Measurements from ENCODE around the gene CERS5.

The CERS5 gene

GRCh38 chr12:50129290-50129689 lies 37.9 kb downstream of the CERS5 start:
- DNase-seq = no peak
- TF ChIP-seq POLR2A (IDR thresholded peaks at IDR 0.05; ENCODE audit: low read length) (no peak), GATA1 (IDR thresholded peaks at IDR 0.05; ENCODE audit: low read depth, low read length) (no peak)

DNA sequence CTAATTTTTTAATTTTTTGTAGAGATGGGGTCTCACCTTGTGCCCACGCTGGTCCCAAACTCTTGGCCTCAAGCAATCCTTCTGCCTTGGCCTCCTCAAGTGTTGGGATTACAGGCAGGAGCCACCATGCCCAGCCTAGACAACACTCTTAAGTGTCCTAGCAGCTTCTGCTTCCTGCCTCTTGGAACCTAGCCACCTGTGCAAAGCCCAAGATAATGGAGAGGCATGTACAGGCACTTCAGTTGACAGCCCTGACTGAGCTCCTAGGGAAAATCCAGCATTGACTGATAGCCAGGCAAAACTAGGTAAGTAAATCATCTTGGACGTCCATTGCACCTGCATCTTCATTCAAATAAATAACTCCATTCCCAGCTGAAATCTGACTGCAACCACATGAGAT lies 39.6 kb downstream of the CERS5 start:
- no peak for DNase-seq
- no peak for TF ChIP-seq GATA1 (IDR thresholded peaks at IDR 0.05; ENCODE audit: low read depth, low read length)
- no peak for TF ChIP-seq POLR2A (IDR thresholded peaks at IDR 0.05; ENCODE audit: low read length)

DNA sequence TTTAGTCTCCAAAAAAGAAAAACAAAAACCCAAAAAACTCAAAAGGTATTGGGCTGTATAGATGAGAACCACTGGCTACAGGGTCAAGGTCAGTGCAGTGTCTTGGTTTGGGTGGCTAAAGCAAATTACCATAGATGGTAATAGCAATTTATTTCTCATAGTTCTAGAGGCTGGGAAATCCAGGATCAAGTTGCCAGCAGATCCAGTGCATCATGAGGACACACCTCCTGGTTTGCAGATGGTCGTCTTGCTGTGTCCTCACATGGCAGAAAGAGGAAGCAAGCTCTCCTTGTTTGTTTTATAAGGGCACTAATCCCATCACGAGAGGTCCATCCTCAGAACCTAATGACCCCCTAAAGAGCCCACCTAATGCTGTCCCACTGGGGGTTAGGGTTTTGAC lies 44.0 kb downstream of the CERS5 start:
- no peak for TF ChIP-seq GATA1 (IDR thresholded peaks at IDR 0.05; ENCODE audit: low read depth, low read length)
- no peak for TF ChIP-seq POLR2A (IDR thresholded peaks at IDR 0.05; ENCODE audit: low read length)
- DNase-seq = no peak

GRCh38 chr12:50121641-50122040 lies 45.5 kb downstream of the CERS5 start:
- no peak for DNase-seq
- TF ChIP-seq GATA1 (IDR thresholded peaks at IDR 0.05; ENCODE audit: low read depth, low read length) (no peak), POLR2A (IDR thresholded peaks at IDR 0.05; ENCODE audit: low read length) (no peak)

GRCh38 chr12:50120953-50121352 lies 46.2 kb downstream of the CERS5 start:
- TF ChIP-seq GATA1 (IDR thresholded peaks at IDR 0.05; ENCODE audit: low read depth, low read length) (no peak), POLR2A (IDR thresholded peaks at IDR 0.05; ENCODE audit: low read length) (no peak)

DNA sequence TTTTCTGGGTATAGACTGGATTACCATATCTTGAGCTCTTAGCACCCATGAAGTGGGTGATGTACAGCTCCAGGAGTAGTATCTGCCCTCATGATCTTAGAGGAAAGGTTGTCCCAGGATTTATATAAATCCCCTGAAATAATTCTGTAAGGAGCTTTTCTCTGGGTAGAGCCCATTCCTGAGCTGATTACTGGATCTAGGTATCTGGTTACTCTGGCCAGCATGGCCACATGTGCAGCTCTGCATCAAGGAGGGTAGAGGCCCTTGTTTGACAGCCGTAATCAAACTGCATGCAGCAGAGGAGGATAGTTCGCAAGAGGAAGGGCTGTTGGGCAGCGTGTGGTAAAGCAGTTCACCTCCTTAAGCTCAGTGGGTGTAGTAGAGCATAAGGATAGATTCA lies 46.6 kb downstream of the CERS5 start:
- TF ChIP-seq GATA1 (IDR thresholded peaks at IDR 0.05; ENCODE audit: low read depth, low read length) (no peak), POLR2A (IDR thresholded peaks at IDR 0.05; ENCODE audit: low read length) (no peak)
- no peak for DNase-seq

More at GRCh38 chr12:50120953-50121352, 46.2 kb downstream of the CERS5 start:
- DNase-seq = no peak

DNA sequence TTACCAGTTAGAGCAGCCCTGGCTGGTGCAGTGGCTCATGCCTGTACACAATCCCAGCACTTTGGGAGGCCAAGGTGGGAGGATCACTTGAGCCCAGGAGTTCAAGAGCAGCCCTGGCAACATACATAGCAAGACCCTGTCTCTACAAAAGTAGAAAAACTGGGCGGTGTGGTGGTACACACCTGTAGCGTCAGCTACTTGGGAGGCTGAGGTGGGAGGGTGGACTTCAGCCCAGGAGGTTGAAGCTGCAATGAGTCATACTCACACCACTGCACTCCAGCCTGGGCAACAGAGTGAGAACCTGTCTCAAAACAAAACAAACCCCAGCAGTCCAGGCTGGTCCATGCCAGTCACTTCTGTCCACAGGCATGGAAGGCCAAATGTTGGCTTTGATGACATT lies 47.8 kb downstream of the CERS5 start:
- DNase-seq = no peak
- no peak for TF ChIP-seq GATA1 (IDR thresholded peaks at IDR 0.05; ENCODE audit: low read depth, low read length)
- no peak for TF ChIP-seq POLR2A (IDR thresholded peaks at IDR 0.05; ENCODE audit: low read length)

DNA sequence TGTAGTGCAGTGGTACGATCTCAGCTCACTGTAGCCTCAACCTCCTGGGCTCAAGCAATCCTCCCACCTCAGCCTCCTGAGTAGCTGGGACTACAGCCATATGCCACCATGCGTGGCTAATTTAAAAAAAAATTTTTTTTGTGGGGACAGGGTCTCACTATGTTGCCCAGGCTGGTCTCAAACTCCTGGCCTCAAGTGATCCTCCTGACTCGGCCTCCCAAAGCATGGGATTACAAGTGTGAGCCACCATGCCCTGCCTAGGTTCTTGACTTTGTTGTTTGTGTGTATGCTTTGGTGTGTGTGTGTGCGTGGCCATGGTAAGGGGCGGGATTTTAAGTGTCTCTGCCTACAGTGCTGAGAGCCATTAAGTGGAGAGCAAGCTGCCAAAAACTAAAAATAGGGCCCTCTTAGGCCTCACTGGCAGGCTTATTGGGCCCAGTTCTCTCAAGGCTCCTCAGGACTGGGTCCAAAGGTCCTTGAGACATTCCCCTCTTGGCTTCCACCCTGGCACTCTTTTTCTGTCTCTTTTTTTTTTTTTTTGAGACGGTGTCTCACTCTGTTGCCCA lies 50.0 kb downstream of the CERS5 start:
- no peak for DNase-seq

DNA sequence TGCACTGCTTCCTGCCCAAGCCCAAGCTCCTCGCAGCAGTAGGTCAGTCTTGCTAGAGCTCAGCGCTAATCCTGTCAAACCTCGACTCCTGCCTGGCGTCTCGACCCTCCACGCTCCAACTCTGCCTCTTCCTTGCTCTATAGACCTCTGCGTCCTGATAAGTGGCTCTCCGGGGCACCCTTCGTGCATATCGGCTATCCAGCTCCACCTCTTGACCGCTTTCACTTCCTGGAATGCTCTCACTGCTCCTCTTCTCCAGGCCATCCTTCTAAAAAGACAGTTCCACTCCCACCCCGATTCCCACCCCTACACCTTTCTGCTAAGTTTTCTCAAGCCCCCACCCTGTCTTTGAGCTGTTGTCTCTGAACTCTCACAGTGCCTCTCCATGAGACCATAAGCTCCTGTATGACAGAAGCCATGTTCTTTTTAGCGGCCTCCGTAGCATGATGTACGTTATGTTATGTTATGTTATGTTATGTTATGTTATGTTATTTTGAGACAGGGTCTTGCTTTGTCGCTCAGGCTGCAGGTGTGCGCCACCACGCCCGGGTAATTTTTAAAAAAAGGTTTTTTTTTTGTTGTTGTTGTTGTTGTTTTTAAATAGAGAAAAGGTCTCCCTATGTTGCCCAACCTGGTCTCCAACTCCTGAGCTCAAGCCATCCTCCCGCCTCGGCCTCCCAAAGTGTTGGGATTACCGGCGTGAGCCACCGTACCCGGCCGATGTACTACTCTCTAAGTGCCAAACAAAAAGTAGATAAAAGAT lies 54.5 kb downstream of the CERS5 start:
- peak; percentile 80 to 81 for DNase-seq
- TF ChIP-seq GATA1 (IDR thresholded peaks at IDR 0.05; ENCODE audit: low read depth, low read length) (no peak), POLR2A (IDR thresholded peaks at IDR 0.05; ENCODE audit: low read length) (peak; percentile 65)

More for the DNA sequence above, 50.0 kb downstream of the CERS5 start:
- TF ChIP-seq GATA1 (IDR thresholded peaks at IDR 0.05; ENCODE audit: low read depth, low read length) (no peak), POLR2A (IDR thresholded peaks at IDR 0.05; ENCODE audit: low read length) (no peak)

DNA sequence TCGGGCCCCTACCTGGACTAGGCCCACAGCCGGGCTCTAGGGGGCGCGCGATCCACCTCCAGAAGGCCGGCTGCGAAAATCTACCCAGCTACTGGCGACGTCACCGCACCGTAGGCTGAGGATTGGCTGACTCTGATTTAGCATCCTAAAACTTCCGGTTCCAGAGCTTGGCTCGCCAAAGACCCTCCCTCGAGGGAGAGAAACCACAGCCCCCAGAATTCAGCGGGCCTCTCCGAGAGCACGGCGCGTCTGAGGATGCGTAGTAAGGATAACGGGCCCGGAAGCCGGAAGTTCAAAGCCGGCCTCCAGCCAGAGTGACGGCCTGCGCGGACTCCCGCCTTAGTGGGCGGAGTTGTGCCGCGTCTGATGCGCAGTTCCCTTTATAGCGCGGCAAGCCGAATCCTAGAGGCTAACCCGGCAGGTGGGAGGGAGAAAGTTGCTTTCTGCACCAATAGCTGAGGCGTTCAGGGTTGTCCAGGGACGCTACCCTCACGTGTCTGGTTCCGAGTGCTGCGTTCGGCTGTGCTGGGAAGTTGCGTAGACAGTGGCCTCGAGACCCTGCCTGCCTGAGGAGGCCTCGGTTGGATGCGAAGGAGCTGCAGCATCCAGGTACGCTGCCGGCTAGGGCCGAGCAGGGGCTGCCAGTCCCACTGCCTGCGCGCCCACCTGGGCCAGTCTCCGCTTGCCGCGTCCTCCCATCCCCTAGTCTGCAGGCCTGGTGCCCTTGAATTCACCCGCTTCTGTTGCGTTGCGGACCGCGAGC lies 55.3 kb downstream of the CERS5 start, which contains the start of gene COX14:
TSS of gene COX14 (plus strand) at position 544 of the 763 bp plus-strand sequence. CDS start 7,808 bp downstream, outside the sequence.
- peak; percentile 99 for DNase-seq
- TF ChIP-seq GATA1 (IDR thresholded peaks at IDR 0.05; ENCODE audit: low read depth, low read length) (no peak), POLR2A (IDR thresholded peaks at IDR 0.05; ENCODE audit: low read length) (peak; percentile 91)

DNA sequence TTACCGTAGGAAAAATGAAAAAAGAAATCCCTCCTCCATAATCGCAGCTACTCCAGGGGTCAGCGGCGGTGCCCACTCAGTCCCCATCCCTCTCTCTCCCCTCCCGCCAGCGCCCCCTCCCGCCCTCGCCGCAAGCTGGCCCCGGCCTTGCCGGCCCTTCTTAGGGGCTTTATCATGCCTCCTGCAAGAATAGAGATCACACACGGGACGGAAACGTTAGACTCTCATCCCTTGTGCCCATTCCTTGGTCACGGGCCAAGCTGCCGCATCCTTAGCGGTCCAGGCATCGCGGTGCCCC lies 55.8 kb downstream of the CERS5 start:
- TF ChIP-seq GATA1 (IDR thresholded peaks at IDR 0.05; ENCODE audit: low read depth, low read length) (no peak), POLR2A (IDR thresholded peaks at IDR 0.05; ENCODE audit: low read length) (no peak)
- DNase-seq = no peak

DNA sequence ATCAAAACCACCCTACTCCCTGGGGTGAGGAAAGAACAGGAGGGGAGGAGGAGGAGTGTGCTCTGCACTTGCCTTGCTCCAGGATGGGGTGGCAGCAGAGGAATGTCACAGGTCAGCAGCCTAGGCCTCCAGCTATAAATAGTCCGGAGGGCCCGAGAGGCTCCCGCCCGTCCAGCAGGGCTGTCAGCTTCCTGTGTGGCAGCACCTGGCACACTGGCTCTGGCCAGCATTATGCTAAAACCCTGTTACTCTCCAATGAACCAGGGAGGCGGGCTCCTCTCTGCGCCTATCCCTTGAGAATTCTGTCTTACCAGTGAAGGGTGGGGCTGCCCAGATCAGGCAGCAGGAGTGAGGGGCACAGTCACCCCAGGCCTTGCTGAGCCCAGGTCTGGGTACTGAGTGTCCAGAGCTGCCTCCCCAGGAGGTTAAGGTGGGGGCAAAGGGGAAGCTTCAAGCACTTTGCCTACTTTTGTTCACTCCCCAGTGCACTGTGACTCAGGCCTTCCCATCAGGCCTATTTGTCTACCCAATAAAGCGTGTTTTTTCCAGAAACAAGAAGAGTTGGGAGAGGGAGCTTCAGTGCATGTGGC lies 56.3 kb downstream of the CERS5 start:
- no peak for TF ChIP-seq GATA1 (IDR thresholded peaks at IDR 0.05; ENCODE audit: low read depth, low read length)
- no peak for TF ChIP-seq POLR2A (IDR thresholded peaks at IDR 0.05; ENCODE audit: low read length)

DNA sequence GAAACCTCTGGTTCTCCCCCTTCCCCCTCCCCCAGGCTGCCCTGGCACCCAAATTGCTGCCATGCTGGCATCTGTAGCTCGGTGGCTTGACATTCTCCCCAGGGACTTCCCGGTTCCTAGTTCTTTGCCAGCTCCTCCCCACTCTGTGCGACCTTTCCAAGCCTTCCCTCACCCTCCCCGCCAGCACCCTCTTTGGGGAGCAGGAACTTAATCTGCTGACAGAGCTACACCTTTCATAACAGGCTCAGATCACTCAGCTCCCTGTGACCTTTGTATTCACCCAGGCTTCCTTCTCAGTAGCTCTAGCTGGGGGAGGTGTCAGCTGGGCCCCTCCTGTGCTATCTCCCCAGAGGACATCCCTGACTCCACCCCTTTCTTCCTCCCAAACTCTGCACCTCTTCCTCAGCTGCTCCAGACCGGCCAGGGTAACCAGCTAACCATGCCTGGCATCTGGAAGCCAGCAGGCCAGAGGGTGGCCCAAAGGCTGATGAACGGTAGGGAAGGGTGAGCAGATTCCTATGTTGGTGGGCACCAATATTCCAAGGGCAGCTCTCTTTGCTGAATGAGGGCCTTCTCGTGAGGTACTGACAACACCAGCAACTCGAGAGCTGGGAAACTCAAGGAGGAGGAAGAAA lies 56.9 kb downstream of the CERS5 start:
- TF ChIP-seq GATA1 (IDR thresholded peaks at IDR 0.05; ENCODE audit: low read depth, low read length) (no peak), POLR2A (IDR thresholded peaks at IDR 0.05; ENCODE audit: low read length) (no peak)
- DNase-seq = peak; percentile 50 to 65

More for the DNA sequence above, 56.3 kb downstream of the CERS5 start:
- peak in 1 of 2 experiments; percentile 33 for DNase-seq
